Large intestine (tissue), 3 donors: ENCODE results near the gene WWOX. TPM values are rescaled to one million over a fixed set of nuclear protein-coding genes. Genes with fewer than 3 reads are reported as not detected.

Experiments
- DNase-seq, 2 donors: peaks; one replicate each; pipeline versions ENCODE4 v3.0.0 to v3.0.0-alpha.2; 2013
- H3K27ac ChIP-seq: one replicate; pipeline ENCODE4 v1.5.1; 2013; ENCODE audit warnings: low read length
- H3K27me3 ChIP-seq: 2 replicates; pipeline ENCODE4 v1.6.1; 2013; ENCODE audit warnings: low read length; ENCODE audit not compliant: control insufficient read depth, insufficient read depth
- H3K36me3 ChIP-seq: 2 replicates; pipeline ENCODE4 v1.6.1; 2013; ENCODE audit warnings: low read length; ENCODE audit not compliant: control insufficient read depth, insufficient read depth
- H3K4me1 ChIP-seq: one replicate; pipeline ENCODE4 v1.6.1; 2013; ENCODE audit warnings: low read length; ENCODE audit not compliant: control insufficient read depth, insufficient read depth
- H3K4me3 ChIP-seq: one replicate; pipeline ENCODE4 v1.5.1; 2013; ENCODE audit warnings: low read length
- H3K9me3 ChIP-seq: one replicate; pipeline ENCODE4 v1.6.1; 2013; ENCODE audit warnings: mild to moderate bottlenecking, low read depth, low read length, moderate library complexity; ENCODE audit not compliant: control insufficient read depth
- WGBS: methylation state at CpG from one replicate; pipeline ENCODE4 v1.1.5; 2013; ENCODE audit warnings: low lambda C conversion rate; ENCODE audit not compliant: insufficient coverage; 5-methylcytosine and 5-hydroxymethylcytosine counted together
- polyA plus RNA-seq: library from polyadenylated mRNA; unstranded; fragments of 120-200 nt; gene quantifications from one replicate; pipeline ENCODE4 v1.2.1, GENCODE V29; 2013

The WWOX gene
- polyA plus RNA-seq, 1 donor: 16.2 TPM

DNA sequence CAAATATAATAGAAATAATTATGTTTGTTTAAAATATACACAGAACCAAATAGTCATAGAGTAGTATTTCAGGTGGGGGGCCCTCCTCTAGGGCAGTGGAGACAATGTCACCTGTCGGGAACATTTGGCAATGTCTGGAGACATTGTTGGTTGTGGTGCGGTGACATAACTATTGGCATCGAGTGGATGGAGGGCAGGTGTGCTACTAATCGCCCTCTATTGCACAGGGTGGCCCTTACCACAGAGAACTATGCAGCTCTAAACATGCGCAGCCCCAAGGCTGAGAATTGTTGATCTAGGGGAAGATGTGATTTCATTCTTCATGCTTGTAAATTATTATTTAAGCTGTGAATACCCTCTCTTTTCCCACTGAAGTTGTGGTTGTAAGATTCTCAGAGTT is 594.0 kb downstream of the WWOX start:
- H3K4me1 ChIP-seq: no peaks in the 10 kb centered on the region
- H3K27me3 ChIP-seq: no peaks in the 10 kb centered on the region
- no CpG with 5 or more reads among the region's 5 CpGs for WGBS
- no peaks in the 10 kb centered on the region for H3K9me3 ChIP-seq
- H3K27ac ChIP-seq: no peak overlapping the region
- H3K36me3 ChIP-seq: no peaks in the 10 kb centered on the region
- no peak for DNase-seq
- no peak overlapping the region for H3K4me3 ChIP-seq

DNA sequence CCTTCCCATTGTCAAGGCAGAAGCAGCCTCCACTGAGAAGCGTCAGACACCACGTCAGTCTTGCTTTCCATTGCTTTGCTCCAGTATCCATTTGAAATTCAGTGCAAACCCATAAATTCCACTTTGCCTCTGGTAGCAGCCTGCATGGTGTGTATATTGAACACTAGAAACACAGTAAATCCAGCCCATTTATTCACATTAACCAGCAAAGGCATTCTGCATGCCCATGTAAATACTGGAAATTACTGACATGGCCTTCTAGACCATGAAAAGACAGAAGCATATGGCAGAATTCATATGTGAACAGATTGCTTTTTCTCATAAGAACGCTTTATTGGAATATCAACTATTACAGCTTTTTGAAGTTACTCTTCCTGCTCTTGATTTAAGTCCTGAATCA is 595.0 kb downstream of the WWOX start:
- Histone ChIP-seq H3K9me3 (no peaks in the 10 kb centered on the region), H3K27me3 (no peaks in the 10 kb centered on the region), H3K4me3 (no peak overlapping the region), H3K27ac (no peak overlapping the region), H3K36me3 (no peaks in the 10 kb centered on the region), H3K4me1 (no peaks in the 10 kb centered on the region)
- WGBS: 100% methylated on average over 1 of the region's 3 CpGs
- no peak for DNase-seq

DNA sequence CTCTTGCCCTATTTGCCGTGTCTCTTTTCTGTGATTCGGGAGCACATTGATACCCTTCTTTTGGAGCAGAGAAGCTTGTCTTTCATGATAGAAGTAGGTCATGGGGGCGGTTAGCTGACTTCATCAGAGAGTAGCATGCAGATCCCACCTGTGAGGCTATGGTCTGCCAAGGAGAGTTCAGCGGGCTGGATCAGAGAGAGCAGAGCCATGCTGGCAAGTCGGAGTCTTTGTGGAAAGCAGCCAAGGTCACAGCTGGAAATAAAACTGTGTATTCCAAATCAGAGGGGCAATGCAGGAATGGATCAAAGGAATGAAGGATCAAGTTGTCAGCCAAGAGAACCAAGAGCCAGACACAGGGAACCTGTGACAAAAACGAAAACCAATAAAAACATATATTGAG is 595.9 kb downstream of the WWOX start:
- Histone ChIP-seq H3K36me3 (no peaks in the 10 kb centered on the region), H3K9me3 (no peaks in the 10 kb centered on the region), H3K4me3 (no peak overlapping the region), H3K27ac (no peak overlapping the region), H3K4me1 (no peaks in the 10 kb centered on the region), H3K27me3 (no peaks in the 10 kb centered on the region)
- WGBS: no CpG with 5 or more reads among the region's 6 CpGs
- DNase-seq: no peak

DNA sequence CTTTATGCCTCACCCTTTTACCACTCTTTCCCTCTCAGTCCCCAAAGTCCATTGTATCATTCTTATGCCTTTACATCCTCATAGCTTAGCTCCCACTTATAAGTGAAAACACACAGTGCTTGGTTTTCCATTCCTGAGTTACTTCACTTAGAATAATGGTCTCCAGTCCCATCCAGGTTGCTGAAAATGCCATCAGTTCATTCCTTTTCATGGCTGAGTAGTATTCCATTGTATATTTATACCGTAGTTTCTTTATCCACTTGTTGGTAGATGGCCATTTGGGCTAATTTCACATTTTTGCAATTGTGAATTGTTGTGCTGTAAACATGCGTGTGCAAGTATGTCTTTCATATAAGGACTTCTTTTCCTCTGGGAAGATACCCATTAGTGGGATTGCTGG is 597.3 kb downstream of the WWOX start:
- H3K4me3 ChIP-seq: no peak overlapping the region
- H3K27ac ChIP-seq: no peak overlapping the region
- no peaks in the 10 kb centered on the region for H3K9me3 ChIP-seq
- DNase-seq: no peak
- no peaks in the 10 kb centered on the region for H3K36me3 ChIP-seq
- H3K4me1 ChIP-seq: no peaks in the 10 kb centered on the region
- WGBS: 100% methylated on average over 1 of the region's 2 CpGs
- H3K27me3 ChIP-seq: no peaks in the 10 kb centered on the region

DNA sequence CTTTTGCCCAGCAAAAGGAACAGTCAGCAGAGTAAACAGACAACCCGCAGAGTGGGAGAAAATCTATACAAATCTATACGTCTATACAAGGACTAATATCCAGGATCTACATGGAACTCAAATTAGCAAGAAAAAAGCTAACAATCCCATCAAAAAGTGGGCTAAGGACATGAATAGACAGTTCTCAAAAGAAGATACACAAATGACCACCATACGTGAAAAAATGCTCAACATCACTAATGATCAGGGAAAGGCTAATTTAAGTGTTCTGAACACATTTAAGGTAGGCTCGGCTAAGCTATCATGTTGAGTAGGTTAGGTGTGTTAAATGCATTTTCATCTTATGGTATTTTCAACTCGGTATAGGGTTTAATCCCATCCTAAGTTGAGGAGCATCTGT is 598.0 kb downstream of the WWOX start:
- H3K27me3 ChIP-seq: no peaks in the 10 kb centered on the region
- no peak overlapping the region for H3K4me3 ChIP-seq
- no peaks in the 10 kb centered on the region for H3K4me1 ChIP-seq
- 100% methylated on average over 1 of the region's 5 CpGs for WGBS
- H3K27ac ChIP-seq: no peak overlapping the region
- DNase-seq: no peak
- H3K9me3 ChIP-seq: no peaks in the 10 kb centered on the region
- H3K36me3 ChIP-seq: no peaks in the 10 kb centered on the region

DNA sequence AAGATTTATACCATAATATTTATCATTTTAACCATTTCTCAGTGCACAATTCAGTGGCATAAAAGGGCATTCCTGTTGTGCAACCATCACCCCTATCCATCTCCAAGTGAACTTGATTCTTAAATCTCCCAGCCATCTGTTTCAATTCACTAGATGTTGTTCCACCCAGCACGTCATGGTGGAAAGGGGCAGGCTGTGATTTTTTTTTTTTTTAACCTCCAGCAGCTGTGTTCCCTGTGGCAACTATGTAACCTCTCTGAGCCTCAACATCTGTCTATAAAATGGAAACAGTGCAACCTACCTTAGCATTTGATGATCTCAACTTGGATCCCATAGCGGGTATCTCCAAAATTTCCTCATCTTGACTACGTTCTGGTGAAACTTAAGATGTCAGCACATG is 604.5 kb downstream of the WWOX start:
- no peaks in the 10 kb centered on the region for H3K27me3 ChIP-seq
- WGBS: 67% methylated on average over 1 of the region's 3 CpGs
- H3K9me3 ChIP-seq: peaks cover 8% of the 10 kb centered on the region

DNA sequence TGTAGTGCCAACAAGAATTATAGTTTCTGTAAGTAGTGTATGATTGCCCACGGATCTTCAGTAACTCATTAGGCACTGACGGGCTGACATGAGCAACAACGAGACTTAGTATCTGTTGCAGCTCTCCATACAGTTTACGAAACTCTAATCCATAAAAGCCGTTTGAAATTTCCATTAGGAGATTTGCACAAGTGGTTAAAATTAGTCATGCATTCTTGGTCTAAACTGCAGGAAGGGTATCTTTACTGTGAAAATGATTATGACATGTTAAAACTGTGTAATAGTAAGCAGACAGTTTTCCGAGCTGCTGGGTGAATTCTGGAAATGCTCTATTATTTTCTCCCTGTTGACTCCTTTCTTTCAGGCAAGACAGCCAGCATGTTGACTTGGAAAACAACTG is 605.0 kb downstream of the WWOX start:
- H3K27me3 ChIP-seq: no peaks in the 10 kb centered on the region
- no peaks in the 10 kb centered on the region for H3K4me1 ChIP-seq
- 78% methylated on average over 3 of the region's 6 CpGs for WGBS
- no peak overlapping the region for H3K4me3 ChIP-seq
- no peak overlapping the region for H3K27ac ChIP-seq
- no peaks in the 10 kb centered on the region for H3K36me3 ChIP-seq
- no peak for DNase-seq
- peaks cover 8% of the 10 kb centered on the region for H3K9me3 ChIP-seq

More for the DNA sequence above, 604.5 kb downstream of the WWOX start:
- no peaks in the 10 kb centered on the region for H3K4me1 ChIP-seq
- no peaks in the 10 kb centered on the region for H3K36me3 ChIP-seq
- H3K4me3 ChIP-seq: no peak overlapping the region
- no peak overlapping the region for H3K27ac ChIP-seq
- DNase-seq: no peak

DNA sequence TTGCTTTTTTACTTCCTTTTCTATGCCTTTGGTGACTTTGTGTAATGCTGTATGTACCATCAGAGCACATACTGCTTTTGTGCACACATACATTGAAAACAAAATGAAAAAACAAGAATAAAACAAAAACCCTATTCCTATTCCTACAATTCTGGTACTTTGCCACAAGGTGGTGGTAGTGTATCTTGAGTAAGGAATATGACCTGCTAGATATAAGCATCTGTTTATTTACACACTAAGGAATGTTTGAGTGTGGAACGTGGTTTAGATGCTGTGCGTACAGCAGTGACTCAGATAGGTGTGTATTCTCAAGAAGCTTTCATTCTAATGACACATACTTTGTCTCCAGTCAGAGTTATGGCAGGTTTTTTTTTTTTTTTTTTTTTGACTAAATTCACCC is 606.2 kb downstream of the WWOX start:
- DNase-seq: peak in 1 of 2 donors; percentile 16

DNA sequence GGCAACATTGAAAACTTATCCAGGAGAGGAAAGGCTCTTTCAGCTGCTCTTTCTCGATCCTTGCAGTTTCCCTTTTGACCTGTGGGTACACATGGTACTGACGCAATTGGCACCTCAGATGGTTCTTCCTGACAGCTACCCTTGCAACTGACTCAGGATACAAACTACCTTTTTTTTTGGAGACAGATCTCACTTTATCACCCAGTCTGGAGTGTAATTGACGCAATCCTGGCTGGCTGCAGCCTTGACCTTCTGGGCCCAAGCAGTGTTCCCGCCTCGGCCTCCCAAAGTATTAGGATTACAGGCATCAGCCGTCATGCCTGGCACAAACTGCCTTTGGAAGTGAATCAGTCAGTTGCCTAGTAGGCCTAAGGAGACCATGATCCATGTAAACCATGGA is 607.2 kb downstream of the WWOX start:
- Histone ChIP-seq H3K9me3 (peaks cover 8% of the 10 kb centered on the region), H3K4me3 (no peak overlapping the region), H3K36me3 (no peaks in the 10 kb centered on the region), H3K27ac (no peak overlapping the region), H3K4me1 (no peaks in the 10 kb centered on the region), H3K27me3 (no peaks in the 10 kb centered on the region)
- WGBS: 40% methylated on average over 1 of the region's 6 CpGs
- DNase-seq: no peak

More for the DNA sequence above, 606.2 kb downstream of the WWOX start:
- H3K4me3 ChIP-seq: no peak overlapping the region
- H3K27me3 ChIP-seq: no peaks in the 10 kb centered on the region
- H3K9me3 ChIP-seq: peaks cover 8% of the 10 kb centered on the region
- H3K4me1 ChIP-seq: no peaks in the 10 kb centered on the region
- WGBS: no CpG with 5 or more reads among the region's 2 CpGs
- no peaks in the 10 kb centered on the region for H3K36me3 ChIP-seq
- no peak overlapping the region for H3K27ac ChIP-seq

DNA sequence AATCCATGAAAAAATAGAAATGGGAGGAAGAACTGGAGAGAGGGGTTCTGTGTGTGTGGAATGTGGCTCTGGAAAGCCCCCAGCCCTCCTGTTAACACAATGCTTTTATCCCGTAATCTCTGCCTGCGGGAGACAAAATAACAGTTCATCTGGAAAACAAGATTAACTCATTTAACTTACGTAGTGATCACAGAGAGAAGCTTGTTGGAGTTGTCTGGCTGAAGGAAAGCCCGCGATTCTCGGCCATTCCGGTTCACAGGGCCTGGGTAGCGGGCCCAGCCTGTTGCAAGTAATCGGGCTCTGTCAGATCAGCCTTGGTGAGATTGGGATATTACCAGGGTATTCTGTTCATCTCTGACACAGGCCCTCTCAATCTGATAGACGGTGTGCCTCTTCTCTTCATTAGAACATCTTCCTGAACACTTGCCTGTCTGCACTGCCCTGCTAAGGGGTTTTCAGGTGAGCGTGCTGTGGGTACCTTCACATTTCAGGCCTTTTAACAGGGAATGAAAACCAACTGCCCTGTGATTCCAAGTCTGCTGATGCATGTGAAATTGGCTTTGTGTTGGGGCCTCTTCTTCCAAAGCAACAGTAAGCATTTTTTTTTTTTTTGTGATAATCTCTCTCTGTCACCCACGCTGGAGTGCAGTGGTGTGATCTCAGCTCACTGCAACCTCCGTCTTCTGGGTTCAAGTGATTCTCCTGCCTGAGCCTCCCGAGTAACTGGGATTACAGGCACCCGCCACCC is 609.9 kb downstream of the WWOX start:
- Histone ChIP-seq H3K36me3 (no peaks in the 10 kb centered on the region), H3K4me3 (no peak overlapping the region), H3K4me1 (no peaks in the 10 kb centered on the region), H3K27me3 (no peaks in the 10 kb centered on the region), H3K27ac (no peak overlapping the region), H3K9me3 (peaks cover 8% of the 10 kb centered on the region)
- no peak for DNase-seq
- WGBS: no CpG with 5 or more reads among the region's 15 CpGs

DNA sequence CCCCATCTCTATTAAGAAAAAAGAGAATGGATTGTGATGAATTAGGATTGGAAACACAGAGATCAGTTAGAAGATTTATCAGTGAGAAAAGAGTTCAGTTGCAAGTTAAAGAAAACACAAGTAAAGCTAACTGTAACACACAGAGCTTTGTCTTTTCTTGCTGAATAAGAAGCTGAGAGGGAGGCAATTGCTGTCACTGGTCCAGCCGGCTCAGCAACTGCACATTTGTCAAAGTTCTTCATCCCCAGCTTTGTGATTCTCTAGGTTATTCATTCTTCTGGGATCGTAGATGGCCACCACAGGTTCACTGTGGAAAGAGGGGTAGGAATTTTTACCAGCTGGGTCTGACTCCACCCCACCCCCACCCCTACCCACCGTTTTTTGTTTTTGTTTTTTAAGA is 615.7 kb downstream of the WWOX start:
- Histone ChIP-seq H3K4me1 (no peaks in the 10 kb centered on the region), H3K36me3 (no peaks in the 10 kb centered on the region), H3K27me3 (no peaks in the 10 kb centered on the region), H3K9me3 (no peaks in the 10 kb centered on the region), H3K4me3 (no peak overlapping the region), H3K27ac (no peak overlapping the region)
- no peak for DNase-seq
- no CpG with 5 or more reads among the region's 3 CpGs for WGBS
